GM12878 (cell line): ENCODE data around the gene NRG2. TPM values are rescaled to one million over a fixed set of nuclear protein-coding genes. Genes with fewer than 3 reads are reported as not detected.

Experiments
- ASH2L ChIP-seq: fragments of 300-600, 200-600 bp; sonication (generic); IDR thresholded peaks from 2 replicates; pipeline ENCODE4 v1.6.1; 2017; ENCODE audit warnings: low read depth, mild to moderate bottlenecking, borderline replicate concordance
- BHLHE40 ChIP-seq, 2 experiments: fragments of 450-650 bp in 1 of 2; IDR thresholded peaks; 2 replicates each; pipeline ENCODE4 v1.6.1; 2011 to 2017; ENCODE audit warnings: low read depth in 2 of 2, borderline replicate concordance in 1 of 2, improper control_type of control experiment in 1 of 2, low read length in 1 of 2, mild to moderate bottlenecking in 1 of 2
- CHD1 ChIP-seq: IDR thresholded peaks from 2 replicates; pipeline ENCODE4 v1.6.1; 2012; ENCODE audit warnings: low read depth, low read length, improper control_type of control experiment
- IKZF1 ChIP-seq: fragments of 450-650 bp; conservative IDR thresholded peaks from 2 replicates; pipeline ENCODE4 v1.6.1; 2017; ENCODE audit warnings: antibody characterized with exemption, mild to moderate bottlenecking
- JUNB ChIP-seq: IDR thresholded peaks from 2 replicates; pipeline ENCODE4 v1.6.1; 2016; ENCODE audit warnings: antibody characterized with exemption, mild to moderate bottlenecking
- KDM1A ChIP-seq: fragments of 200-600 bp; sonication (generic); IDR thresholded peaks from 2 replicates; pipeline ENCODE4 v1.6.1; 2016; ENCODE audit warnings: borderline replicate concordance
- MXI1 ChIP-seq: fragments of 150-350 bp; IDR thresholded peaks from 2 replicates; pipeline ENCODE4 v1.6.1; 2011; ENCODE audit warnings: low read depth, mild to moderate bottlenecking, inconsistent platforms, low read length, improper control_type of control experiment
- MYB ChIP-seq: fragments of 150-350 bp; IDR thresholded peaks from 2 replicates; pipeline ENCODE4 v1.6.1; 2014; ENCODE audit warnings: mild to moderate bottlenecking, low read depth, low read length, borderline replicate concordance
- POLR2AphosphoS2 ChIP-seq: IDR thresholded peaks from 2 replicates; pipeline ENCODE4 v1.6.1; 2011; ENCODE audit warnings: low read depth, mild to moderate bottlenecking, low read length, improper control_type of control experiment, moderate library complexity
- RCOR1 ChIP-seq: conservative IDR thresholded peaks from 2 replicates; pipeline ENCODE4 v1.6.1; 2012; ENCODE audit warnings: low read depth, low read length, improper control_type of control experiment
- SMAD1 ChIP-seq: fragments of 450-650 bp; IDR thresholded peaks from 2 replicates; pipeline ENCODE4 v1.6.1; 2018; ENCODE audit warnings: mild to moderate bottlenecking, low read depth; ENCODE audit not compliant: partially characterized antibody
- SREBF1 ChIP-seq: IDR thresholded peaks from 2 replicates; pipeline ENCODE4 v1.6.1; 2012; ENCODE audit warnings: mild to moderate bottlenecking, low read length
- polyA plus RNA-seq, 11 experiments: library from polyadenylated mRNA; depleted of rRNA in 4 of 11; unstranded in 6 of 11; stranded (reverse) in 5 of 11; fragments of >200 nt; fragmentation: Nextera tagmentation in 4 of 11; fragmentation: Illumina TruSeq in 1 of 11; extraction: Ambion mirVana in 4 of 11; extraction: Trizol in 1 of 11; gene quantifications; 1 replicate in 1 of 11; 2 replicates in 10 of 11; pipeline versions ENCODE4 v1.2.1 to v1.2.3, GENCODE V29; 2011 to 2016; ENCODE audit warnings: inconsistent platforms in 2 of 11, missing spikeins in 2 of 11, low read depth in 1 of 11
- total RNA-seq, 4 experiments: library from RNA; depleted of rRNA in 3 of 4; stranded (reverse); fragments of >200 nt in 3 of 4; fragmentation: Illumina TruSeq in 1 of 4; extraction: Trizol in 1 of 4; gene quantifications; 2 replicates each; pipeline versions ENCODE4 v1.2.1 to v1.2.3, GENCODE V29; 2013 to 2021
- TF ChIP-seq, protein P1 (sequence below): IDR thresholded peaks from 2 replicates; pipeline ENCODE4 v1.6.1; 2012; ENCODE audit warnings: low read length, inconsistent platforms
- TF ChIP-seq, protein P2 (sequence below): fragments of 450-650 bp; IDR thresholded peaks from 2 replicates; pipeline ENCODE4 v1.6.1; 2016; ENCODE audit warnings: mild to moderate bottlenecking
- TF ChIP-seq, protein P3 (sequence below): IDR thresholded peaks from 2 replicates; pipeline ENCODE4 v1.6.1; 2011; ENCODE audit warnings: borderline replicate concordance, low read depth, mild to moderate bottlenecking, moderate library complexity, low read length; ENCODE audit not compliant: insufficient read depth, poor library complexity, severe bottlenecking
- TF ChIP-seq, protein P4 (sequence below): IDR thresholded peaks from 2 replicates; pipeline ENCODE4 v1.6.1; 2011; ENCODE audit warnings: borderline replicate concordance, low read depth, mild to moderate bottlenecking, moderate library complexity, mixed read lengths, low read length; ENCODE audit not compliant: insufficient read depth; ENCODE audit errors: extremely low read length
- TF ChIP-seq, protein P5 (sequence below): fragments of 450-650 bp; IDR thresholded peaks from 2 replicates; pipeline ENCODE4 v1.6.1; 2018; ENCODE audit warnings: borderline replicate concordance, mild to moderate bottlenecking; ENCODE audit not compliant: partially characterized antibody

NRG2 gene
- total and polyA plus RNA-seq, 10 of the 15 experiments (the other 5 are each of a cell fraction or from before 2014, with no cell fraction given): 0.10 to 21.7 (median 9.6) TPM

DNA sequence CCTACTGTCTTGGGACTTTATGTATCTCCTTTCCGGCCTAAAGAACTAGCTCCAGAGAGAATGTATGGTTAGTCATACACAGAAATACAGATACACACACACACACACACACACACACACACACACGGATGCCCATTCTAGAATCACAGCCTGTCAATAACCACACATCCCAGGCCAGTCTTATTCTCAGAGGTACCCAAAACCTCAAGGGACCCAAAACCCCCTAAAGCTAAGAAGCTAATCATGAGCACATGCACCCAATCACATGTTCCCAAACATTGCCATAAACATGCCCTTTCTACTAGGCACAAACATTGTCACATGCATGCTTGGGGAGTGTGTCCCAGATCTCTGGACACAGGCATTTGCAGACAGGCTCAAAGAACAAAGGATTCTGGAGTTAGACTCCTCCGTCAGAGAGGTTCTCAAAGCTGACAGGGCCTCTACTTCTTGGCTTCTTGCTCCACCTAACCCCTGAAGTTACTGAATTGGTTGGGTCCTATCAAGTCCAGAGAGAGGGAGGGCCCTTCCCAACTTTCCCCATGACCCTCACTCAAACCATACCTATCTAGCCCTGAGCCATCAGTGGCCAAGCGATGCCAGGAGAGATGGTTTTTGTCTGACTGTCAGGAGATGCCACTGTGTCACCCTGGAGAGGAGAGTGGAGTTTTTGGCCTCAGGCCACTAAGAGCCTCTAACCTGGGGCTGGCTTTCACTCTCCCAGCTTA, 78.7 kb downstream of the NRG2 start (continued):
- TF ChIP-seq, protein P1, sequence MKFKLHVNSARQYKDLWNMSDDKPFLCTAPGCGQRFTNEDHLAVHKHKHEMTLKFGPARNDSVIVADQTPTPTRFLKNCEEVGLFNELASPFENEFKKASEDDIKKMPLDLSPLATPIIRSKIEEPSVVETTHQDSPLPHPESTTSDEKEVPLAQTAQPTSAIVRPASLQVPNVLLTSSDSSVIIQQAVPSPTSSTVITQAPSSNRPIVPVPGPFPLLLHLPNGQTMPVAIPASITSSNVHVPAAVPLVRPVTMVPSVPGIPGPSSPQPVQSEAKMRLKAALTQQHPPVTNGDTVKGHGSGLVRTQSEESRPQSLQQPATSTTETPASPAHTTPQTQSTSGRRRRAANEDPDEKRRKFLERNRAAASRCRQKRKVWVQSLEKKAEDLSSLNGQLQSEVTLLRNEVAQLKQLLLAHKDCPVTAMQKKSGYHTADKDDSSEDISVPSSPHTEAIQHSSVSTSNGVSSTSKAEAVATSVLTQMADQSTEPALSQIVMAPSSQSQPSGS: peak; percentile 31; the same call in 1 of the 2 replicates
- TF ChIP-seq CHD1: no peak
- TF ChIP-seq, protein P2, sequence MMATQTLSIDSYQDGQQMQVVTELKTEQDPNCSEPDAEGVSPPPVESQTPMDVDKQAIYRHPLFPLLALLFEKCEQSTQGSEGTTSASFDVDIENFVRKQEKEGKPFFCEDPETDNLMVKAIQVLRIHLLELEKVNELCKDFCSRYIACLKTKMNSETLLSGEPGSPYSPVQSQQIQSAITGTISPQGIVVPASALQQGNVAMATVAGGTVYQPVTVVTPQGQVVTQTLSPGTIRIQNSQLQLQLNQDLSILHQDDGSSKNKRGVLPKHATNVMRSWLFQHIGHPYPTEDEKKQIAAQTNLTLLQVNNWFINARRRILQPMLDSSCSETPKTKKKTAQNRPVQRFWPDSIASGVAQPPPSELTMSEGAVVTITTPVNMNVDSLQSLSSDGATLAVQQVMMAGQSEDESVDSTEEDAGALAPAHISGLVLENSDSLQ: peak; percentile 79
- TF ChIP-seq MXI1: no peak
- no peak for TF ChIP-seq POLR2AphosphoS2
- no peak for TF ChIP-seq MYB
- TF ChIP-seq, protein P3, sequence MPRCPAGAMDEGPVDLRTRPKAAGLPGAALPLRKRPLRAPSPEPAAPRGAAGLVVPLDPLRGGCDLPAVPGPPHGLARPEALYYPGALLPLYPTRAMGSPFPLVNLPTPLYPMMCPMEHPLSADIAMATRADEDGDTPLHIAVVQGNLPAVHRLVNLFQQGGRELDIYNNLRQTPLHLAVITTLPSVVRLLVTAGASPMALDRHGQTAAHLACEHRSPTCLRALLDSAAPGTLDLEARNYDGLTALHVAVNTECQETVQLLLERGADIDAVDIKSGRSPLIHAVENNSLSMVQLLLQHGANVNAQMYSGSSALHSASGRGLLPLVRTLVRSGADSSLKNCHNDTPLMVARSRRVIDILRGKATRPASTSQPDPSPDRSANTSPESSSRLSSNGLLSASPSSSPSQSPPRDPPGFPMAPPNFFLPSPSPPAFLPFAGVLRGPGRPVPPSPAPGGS: peak; percentile 77
- no peak for TF ChIP-seq KDM1A
- 0 out of 2 replicates have a peak, but pooled peaks have one; percentile 26 for TF ChIP-seq IKZF1
- TF ChIP-seq SMAD1: no peak
- TF ChIP-seq JUNB: peak; percentile 30; the same call in 1 of the 2 replicates
- no peak for TF ChIP-seq ASH2L
- TF ChIP-seq, protein P4, sequence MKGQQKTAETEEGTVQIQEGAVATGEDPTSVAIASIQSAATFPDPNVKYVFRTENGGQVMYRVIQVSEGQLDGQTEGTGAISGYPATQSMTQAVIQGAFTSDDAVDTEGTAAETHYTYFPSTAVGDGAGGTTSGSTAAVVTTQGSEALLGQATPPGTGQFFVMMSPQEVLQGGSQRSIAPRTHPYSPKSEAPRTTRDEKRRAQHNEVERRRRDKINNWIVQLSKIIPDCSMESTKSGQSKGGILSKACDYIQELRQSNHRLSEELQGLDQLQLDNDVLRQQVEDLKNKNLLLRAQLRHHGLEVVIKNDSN: no peak
- peak; percentile 32 to 40; a peak in 2 of 4 replicates for TF ChIP-seq BHLHE40 (IDR thresholded peaks at IDR 0.05; ENCODE audit: borderline replicate concordance in 1 of 2, low read depth in 2 of 2, low read length in 1 of 2)
- TF ChIP-seq, protein P5, sequence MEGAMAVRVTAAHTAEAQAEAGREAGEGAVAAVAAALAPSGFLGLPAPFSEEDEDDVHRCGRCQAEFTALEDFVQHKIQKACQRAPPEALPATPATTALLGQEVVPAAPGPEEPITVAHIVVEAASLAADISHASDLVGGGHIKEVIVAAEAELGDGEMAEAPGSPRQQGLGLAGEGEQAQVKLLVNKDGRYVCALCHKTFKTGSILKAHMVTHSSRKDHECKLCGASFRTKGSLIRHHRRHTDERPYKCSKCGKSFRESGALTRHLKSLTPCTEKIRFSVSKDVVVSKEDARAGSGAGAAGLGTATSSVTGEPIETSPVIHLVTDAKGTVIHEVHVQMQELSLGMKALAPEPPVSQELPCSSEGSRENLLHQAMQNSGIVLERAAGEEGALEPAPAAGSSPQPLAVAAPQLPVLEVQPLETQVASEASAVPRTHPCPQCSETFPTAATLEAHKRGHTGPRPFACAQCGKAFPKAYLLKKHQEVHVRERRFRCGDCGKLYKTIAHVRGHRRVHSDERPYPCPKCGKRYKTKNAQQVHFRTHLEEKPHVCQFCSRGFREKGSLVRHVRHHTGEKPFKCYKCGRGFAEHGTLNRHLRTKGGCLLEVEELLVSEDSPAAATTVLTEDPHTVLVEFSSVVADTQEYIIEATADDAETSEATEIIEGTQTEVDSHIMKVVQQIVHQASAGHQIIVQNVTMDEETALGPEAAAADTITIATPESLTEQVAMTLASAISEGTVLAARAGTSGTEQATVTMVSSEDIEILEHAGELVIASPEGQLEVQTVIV: no peak
- no peak for TF ChIP-seq RCOR1
- TF ChIP-seq SREBF1: no peak
